GM19463 (cell line): ENCODE data around the gene NRG3.

ENCODE experiments used
- ATAC-seq: cut with Tn5 transposase; IDR thresholded peaks from one replicate; pipeline ENCODE4 v1.9.1; 2021; ENCODE audit warnings: mild to moderate bottlenecking, moderate library complexity; ENCODE audit not compliant: unreplicated experiment

The NRG3 gene

DNA sequence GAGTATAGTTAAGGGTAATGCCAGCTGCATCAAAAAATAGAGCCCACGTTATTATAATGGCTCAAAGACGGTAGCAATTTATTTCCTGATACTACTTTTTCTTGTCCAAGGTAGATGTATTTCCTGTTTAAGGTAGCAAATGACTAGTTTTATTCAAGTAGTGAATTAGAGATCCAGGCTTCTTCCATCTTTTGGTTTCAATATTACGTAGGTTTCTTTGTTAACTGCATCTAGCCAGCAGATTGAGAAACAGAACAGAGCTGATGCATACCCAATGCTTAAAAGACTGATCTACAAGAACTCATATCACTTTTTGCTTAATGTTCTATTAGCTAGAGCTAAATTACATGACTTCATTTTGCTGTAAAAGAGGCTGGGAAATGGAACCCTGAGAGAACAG is 992.1 kb downstream of the NRG3 start:
- ATAC-seq = no peak

DNA sequence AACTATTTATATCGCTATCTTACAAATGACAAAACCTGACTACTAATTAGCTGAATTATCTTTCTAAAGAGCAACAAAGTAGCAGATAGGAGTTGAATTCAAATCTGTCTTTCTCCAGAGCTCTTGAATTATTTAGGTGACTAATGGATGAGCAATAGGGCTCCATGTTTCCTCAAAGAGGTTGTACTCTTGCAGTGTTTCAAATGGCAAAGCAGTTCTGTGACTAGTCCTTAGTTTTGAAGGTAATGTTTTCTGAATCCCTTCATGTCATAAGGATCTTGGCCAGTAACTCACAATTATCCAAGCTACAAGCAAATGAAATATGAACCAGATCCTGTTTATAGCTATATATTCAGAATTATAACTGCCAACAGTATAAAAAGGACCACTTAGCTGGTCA is 999.7 kb downstream of the NRG3 start:
- ATAC-seq = no peak

DNA sequence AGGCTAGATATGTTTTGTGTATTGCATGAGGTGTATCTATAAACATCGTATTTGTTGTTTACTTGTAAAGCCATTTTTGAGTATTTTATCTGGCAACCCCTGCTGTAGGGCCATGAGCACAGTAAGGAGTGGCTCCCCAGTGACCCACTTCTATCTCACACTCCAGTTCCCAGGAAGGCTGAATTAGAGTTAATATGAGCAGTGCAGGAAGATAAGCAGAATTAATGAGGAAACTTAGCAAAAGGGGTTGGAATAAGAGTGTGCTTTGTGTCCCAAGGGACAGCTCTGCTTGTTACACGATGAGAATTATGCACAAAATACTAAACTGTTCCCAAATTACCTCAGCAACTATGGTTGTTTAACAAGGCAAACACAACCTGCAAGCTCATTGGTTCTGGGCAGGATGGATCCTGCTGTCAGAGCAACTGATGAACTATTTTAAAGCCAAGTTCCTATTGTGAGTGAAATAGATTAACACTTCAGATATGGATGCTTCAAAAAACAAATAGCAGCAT is 1005.8 kb downstream of the NRG3 start:
- ATAC-seq = no peak

DNA sequence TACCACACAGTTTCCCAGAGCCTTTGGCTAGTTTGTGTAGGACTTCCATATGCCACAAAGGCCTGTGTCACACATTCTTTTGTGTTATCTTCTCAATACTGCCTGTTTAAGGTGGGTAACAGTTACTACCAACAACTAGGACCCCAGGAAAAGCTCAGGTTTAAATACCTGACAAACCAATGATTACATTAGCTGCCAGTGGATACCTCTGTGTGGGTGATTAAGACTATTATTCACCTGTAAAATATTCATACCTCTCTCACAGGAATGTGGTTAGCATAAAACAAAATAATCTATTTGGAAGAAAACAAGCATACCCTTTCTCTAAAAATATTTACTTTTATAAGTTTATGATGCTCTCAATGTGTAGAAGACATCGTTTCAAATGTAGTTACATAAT is 1007.7 kb downstream of the NRG3 start:
- ATAC-seq = no peak

DNA sequence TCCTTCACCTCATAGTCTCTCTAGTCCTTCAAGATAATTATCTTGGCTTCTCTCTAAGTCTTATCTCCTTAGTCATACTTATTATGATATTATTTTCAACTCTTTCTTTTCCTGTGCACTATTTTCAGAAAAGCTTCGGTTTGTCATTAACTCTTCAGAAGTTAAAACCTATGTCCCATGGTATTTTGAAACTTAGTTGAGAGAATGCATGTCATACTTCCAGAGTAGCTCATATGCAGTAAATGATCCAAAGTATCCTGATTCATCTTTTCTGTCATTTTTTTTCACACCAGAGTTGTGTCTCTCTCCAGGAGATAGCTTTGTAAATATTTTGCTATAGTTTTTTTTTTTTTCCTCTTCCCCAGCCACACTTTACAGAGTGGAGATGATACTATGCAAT is 1008.6 kb downstream of the NRG3 start:
- ATAC-seq = no peak

DNA sequence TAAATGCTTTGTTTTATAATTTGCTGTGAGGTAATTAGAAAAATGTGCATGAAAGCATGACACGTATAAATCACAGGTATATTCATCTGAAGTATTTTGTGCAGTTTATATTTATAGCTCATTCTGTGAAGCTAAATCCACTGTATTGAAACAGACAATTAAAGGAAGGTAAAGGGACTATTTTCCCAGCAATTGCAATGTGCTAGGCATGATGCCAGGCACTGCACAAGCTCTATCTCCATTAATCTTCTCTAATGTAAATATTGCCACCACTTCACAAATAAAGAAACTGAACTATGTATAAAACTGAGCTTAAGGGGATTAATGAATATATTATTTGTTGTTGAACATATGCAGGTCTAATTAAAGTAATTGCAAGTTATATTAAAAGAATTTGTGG is 1012.5 kb downstream of the NRG3 start:
- no peak for ATAC-seq

DNA sequence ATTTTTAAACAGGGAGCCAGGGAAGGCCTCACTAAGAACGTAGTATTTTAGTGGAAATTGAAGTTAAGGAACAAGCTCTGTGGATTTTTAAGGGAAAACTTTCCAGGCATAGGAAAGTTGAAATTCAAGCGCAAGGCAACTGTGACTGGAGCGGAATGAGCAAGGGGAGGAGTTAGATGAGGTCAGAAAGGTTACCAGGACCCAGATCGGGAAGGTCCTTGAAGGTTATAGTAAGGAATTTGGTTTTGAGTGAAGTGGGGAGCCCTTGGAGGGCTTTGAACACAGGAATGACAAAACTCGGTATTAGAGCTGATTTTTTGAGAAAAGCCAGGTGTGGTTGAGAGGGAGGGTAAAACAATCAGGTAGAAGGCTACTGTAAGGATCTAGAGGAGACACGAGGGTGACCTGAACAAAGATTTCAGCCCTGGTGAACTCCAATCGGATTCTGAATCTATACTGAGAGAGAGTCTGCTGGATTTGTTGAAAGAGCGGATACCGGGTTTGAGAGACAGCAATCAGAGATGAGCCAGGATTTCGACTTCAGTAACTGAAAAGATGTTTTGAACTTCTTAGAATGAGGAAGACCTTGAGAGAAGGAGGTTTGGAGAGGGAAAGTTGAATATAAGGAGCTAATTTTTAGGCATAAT is 1013.9 kb downstream of the NRG3 start:
- ATAC-seq = no peak

DNA sequence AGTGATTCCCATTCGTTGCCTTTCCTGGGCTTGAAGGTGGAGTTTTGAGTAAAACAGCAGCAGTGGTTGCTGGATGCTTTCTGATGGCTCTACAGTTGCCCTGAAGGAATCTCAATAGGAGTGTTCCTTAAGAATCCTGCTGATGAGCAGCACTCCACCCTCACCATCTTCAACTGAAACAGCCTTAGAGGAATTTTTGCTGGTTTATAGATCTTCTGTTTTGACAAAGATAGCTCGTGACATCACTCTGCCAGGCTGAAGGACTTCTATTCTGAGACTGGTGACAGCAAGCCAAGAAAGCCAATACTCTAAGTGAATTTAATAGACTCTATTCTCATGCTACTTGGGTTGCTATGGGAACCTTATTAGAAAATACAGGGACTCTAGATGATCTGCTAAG is 1014.7 kb downstream of the NRG3 start:
- no peak for ATAC-seq

DNA sequence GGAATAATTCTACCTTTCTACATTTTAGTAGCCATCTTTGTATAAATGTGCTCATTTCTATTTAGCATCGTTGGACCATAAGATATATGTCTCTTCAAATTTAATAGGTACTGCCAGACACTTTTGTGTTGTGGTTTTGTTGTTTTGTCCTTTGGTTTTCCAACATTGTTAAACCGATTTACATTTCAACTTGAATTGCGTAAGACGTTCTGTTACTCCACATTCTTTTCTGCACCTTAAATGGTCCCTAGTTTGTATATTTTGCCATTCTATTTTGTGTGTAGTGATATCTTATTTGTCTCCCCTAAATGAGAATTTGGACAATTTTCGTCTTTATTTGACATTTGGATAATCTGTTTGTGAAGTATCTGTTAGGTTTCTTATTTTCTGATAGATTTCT is 1015.6 kb downstream of the NRG3 start:
- no peak for ATAC-seq

DNA sequence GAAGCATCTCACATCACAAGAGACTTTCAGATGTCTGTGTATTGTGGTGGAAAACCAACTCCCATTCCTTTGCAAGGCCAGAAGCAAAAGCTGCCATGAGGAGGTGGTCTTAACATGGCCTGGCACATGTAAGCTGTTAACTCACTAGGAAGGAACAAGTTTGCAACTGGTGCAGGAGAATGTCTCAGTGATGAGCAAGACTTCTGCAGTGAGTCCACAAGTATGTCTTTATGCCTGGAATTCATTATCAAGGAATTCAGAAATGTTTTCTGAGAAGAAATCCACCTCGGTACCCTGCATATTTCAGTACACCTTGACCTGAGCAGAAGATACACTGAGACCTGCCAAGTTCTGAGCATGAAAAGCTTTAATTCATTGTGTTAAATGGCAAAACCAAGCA is 1033.1 kb downstream of the NRG3 start:
- no peak for ATAC-seq

DNA sequence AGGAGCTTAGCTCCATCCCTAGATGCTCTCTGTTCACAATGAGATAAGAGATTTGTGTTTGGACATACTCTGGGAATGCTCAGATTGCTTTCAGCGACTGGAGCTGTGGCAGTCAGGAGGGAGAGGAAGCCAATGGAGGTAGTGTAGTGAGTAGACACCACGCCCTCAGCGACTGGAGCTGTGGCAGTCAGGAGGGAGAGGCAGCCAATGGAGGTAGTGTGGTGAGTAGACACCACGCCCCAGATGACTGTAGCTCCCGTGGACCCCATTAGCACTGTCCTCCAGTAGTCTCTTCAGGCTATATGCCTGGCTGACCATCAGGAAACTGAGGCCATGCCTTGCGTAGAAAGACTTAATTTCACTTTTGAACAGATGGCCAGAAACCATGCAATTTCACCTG is 1033.8 kb downstream of the NRG3 start:
- ATAC-seq = no peak

DNA sequence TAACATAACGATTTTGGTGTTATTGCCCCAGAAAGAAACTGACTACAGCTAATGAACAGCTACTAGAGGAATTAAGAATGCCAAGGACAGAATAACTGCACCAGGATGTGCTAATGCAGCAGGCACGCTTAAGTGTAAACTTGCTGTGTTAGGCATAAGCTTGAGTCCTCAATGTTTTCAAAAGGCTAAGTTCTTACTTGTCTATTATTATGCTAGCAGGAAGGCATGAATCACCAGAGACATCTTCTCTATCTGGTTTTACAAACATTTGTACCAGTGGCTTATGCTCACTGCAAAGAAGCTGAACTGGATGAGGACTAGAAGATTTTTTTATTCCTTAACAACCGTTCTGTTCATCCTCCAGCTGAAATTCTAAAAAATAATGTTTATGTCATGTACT is 1035.3 kb downstream of the NRG3 start:
- ATAC-seq = no peak

DNA sequence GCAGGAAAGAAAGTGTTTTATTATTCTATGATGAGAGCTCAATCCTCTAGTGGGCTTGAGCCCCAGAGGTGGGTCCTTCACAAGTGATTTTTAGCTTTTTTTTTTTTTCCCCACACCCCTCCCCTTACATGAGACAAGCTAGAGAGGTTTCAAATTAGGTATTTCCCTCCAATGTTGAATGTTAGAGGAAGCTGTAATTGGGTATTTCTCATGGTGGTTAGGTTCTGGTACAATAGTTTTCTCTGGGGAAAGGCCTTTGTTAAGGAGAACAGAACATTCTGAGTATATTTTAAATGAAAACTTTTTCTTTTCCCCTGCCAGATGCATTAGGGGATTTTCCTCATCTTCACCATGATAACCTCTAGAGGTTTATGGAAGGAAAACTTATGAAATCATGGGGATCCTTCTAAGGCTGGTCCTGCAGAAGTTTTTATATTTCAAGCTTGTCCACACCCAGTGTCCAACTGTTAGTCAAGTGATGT is 1039.7 kb downstream of the NRG3 start:
- ATAC-seq = peak; percentile 72

DNA sequence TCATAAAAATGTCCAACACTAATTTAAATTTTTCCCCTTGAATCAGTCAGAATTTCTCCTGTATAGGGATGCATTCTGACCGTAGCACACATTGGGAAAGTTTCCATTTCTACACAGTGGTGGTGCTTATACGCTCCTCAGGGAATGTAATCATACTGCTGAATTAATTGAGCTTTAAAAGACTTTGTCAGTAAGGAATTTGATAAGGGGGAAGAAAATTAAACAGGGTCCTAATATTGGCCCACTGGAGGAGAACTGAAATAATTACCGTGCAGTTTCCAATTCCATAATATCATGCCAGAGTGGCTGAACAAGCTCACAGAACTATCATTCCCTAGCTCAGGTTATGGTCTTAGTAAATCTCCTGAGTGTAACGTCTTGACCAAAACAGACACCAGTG is 1041.9 kb downstream of the NRG3 start:
- no peak for ATAC-seq

DNA sequence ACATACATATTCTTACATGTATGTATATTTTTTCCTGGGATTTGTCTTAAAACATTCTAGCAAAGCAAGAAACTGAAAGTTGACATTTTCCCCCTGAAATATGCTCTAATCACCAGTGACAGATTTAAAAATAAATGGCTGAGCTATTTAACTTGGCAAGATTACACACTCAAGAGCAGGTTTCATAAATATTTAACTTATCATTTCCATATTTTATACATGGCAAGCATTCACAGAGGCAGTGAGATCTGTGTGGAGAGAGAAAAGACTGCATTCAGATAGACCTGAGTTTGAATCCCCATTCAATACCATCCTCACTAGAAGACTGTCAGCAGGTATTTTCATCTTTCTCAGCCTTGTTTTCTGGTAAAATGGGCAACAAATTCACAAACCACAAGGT is 1043.0 kb downstream of the NRG3 start:
- ATAC-seq = no peak

DNA sequence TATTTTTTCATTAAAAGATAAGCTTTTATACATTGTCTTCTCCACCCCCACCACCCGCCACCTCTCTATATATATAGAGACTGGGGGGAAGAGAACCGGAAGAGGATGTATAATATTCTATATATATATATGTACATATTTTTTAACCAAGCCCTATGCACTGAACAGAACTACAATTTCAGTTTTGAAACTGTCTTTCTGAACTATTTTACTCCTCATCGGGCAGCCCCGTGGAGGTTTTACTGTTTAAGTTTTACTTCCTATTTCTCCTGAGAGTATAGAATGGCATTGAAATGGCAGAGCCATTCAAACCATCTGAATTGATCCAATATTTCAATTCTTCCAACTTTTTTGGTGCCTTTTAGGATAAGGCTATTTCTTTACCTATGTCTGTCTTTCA is 1047.1 kb downstream of the NRG3 start:
- ATAC-seq = no peak

DNA sequence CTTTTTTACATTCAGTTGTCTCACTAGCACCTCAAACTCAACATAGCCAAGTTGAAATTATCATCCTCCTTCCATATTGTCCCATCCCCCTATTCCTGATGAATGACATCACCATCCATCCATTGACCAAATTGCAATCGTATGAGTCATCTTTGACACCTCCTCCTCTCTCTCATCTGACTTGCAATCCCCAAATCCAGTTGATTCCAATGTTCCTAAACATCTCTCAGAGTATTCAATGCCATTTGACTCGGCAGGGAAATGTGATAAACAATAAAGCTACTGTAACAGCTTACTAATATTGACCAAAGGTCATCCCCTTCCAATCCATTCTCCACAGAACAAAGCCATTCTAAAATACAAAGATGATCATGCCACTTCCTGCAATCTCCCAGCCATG is 1047.8 kb downstream of the NRG3 start:
- no peak for ATAC-seq

DNA sequence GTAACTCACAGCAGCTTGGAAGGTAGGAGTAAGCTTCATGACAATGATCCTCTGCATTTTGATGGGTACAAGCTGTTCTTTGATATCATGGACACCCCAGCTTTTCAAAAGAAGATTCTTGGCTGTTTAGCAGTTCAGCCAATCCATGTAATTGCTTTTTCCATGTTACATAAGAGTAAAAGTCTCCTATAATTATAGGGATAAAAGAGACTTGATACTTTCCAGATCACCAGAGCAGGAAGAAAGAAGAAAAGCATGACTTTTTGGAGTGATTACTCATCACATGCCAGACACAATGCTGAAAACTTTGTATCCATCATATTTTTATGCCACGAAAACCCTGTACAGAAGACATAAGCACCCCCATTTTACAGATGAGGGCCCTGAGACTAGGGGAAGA is 1049.7 kb downstream of the NRG3 start:
- ATAC-seq = no peak

DNA sequence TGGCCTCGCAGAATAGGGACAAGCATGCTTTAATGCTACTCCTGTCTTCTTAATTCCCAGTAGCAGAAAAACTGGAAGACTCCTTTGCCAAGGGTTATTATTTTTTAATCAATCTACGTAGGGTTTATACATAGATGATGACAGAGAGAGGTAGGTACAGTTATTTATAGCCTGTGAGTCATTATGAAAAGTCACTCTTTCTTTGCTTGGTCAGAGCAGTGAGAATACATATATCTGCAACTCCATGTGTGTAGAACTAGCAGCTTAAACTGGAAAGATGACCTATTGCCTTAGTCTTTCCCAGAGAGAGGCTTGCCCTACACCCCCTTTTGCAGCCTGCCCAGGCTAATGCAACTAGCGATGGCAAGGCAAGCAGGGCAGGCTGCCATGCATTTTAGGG is 1050.6 kb downstream of the NRG3 start:
- peak; percentile 52 for ATAC-seq

DNA sequence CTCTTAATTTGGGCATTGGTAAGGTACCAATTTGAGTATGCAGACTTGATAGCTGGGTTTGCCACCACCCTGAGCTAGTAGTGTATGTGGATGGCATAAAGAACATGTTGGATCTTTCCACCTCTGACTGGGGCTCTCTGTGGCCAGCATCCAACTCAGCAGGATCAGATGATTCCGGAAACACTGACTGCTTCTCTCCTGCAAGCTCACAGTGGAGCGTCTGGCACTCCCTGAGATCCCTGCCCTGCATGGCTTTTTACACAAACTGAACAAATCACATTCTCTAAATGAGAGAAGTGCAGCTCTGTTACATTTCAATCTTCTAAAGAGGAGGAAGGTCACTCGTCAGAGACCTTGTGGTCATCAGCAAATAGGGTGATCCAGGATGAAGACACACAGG is 1057.5 kb downstream of the NRG3 start:
- ATAC-seq = no peak

DNA sequence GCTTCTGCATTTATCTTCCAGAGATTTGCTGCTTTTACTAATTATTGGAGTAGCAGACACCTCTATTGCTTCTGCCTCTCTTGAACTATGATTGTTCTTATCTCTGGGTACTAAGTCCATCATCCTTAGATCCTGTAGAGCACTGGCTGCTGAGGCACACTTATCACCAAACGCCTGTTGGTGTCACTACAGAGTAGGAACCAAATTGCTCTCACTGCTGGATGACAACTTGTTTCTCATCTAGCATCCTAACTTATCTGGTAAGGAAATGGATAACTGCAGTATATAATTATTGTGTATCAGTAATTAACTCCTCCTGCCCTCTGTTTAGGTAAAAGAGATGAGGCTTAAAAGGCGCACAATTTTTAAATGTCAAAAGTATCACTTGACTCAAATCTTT is 1059.4 kb downstream of the NRG3 start:
- no peak for ATAC-seq

DNA sequence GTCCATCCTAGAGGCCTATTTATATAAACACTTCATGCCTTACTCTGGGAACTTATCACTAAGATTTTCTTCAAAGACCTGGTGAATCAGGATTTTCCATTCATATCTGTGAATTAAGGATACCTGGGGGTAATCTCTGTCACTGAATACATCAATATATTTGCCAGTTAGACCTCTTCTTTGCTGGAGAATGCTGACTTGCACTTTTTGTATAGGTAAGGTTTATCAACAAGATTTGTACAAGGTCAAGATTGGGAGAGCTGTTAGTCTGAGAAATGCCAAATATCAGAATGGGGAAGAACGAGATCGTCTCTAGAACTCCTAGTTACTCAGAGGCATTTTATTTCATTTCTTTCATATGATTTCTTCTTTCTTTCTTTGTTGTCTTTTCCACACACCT is 1060.0 kb downstream of the NRG3 start:
- ATAC-seq = no peak

DNA sequence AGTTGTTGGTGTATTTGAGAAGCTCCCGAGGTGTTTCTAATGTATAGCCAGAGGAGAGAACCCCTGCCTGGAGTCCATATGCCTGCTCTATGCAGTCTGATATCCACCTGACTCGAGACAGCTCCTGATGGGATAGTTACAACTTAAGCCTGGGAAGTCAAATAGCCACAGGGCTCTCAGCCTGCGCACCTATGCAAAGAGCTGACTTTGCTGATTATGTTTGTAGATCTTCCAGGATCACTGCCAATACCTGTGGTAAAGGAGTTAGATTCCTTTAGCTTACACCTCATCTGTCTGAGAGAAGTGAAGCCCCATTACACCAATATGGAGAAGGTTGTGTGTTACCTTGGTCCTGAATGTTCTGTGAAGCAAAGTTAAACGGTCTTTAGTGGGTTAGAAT is 1063.3 kb downstream of the NRG3 start:
- ATAC-seq = no peak
